Measurements from ENCODE around the gene ZBTB25. TPM values are rescaled to one million over a fixed set of nuclear protein-coding genes. Genes with fewer than 3 reads are reported as not detected.

Gene ZBTB25
- total RNA-seq, 1 experiment from 2014 or later: 10.0 TPM

DNA sequence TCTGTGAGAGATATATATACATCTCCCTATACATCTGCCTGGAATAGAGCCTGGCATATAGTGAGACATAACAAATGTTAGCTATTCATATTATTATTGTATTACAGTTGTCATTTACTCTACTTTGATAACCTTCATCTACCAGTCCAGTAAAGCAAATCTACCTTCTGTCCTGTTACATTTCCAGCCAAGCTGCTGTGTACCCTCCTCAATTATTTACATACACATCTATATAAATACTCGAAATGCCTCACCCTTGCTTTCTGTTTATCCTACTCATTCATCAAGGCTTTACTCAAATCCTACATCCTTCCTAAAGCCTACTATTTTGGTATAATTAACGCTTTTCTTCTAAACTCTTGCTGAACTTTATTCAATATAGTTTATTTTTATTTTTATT lies 9.6 kb upstream of the ZBTB25 start:
- TF ChIP-seq, protein P1, sequence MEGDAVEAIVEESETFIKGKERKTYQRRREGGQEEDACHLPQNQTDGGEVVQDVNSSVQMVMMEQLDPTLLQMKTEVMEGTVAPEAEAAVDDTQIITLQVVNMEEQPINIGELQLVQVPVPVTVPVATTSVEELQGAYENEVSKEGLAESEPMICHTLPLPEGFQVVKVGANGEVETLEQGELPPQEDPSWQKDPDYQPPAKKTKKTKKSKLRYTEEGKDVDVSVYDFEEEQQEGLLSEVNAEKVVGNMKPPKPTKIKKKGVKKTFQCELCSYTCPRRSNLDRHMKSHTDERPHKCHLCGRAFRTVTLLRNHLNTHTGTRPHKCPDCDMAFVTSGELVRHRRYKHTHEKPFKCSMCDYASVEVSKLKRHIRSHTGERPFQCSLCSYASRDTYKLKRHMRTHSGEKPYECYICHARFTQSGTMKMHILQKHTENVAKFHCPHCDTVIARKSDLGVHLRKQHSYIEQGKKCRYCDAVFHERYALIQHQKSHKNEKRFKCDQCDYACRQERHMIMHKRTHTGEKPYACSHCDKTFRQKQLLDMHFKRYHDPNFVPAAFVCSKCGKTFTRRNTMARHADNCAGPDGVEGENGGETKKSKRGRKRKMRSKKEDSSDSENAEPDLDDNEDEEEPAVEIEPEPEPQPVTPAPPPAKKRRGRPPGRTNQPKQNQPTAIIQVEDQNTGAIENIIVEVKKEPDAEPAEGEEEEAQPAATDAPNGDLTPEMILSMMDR (IDR thresholded peaks at IDR 0.05; ENCODE audit: insufficient read depth in 1 of 2, low read depth in 1 of 2, low read length in 1 of 2, severe bottlenecking in 1 of 2, unreplicated experiment in 1 of 2): no peak
- intact Hi-C loops (cut with micrococcal nuclease; ENCODE audit: unreplicated experiment): no loop called here
- no peaks in the 10 kb centered on the region for H3K9me3 Mint-ChIP-seq (ENCODE audit: unreplicated experiment)
- H3K4me1 Mint-ChIP-seq (ENCODE audit: low read depth, unreplicated experiment): peaks cover 20% of the 10 kb centered on the region
- H3K27me3 Mint-ChIP-seq (ENCODE audit: insufficient read depth, unreplicated experiment): no peaks in the 10 kb centered on the region
- ChIA-PET POLR2A (no interaction called here), CTCF (no interaction called here)
- H3K27ac Mint-ChIP-seq (ENCODE audit: unreplicated experiment): no peak overlapping the region
- H3K4me3 Mint-ChIP-seq (ENCODE audit: unreplicated experiment): no peak overlapping the region
- Histone ChIP-seq H3K4me1 (peaks cover 13% of the 10 kb centered on the region), H3K4me3 (ENCODE audit: low read depth, low read length) (no peak overlapping the region), H3K9me3 (no peaks in the 10 kb centered on the region), H3K27me3 (replicated peaks; ENCODE audit: control insufficient read depth, insufficient read depth, low read length) (no peaks in the 10 kb centered on the region), H3K36me3 (ENCODE audit: control insufficient read depth, insufficient read depth, low read length) (no peaks in the 10 kb centered on the region)
- DNase-seq: no peak
- peaks cover 6% of the 10 kb centered on the region for H3K36me3 Mint-ChIP-seq (ENCODE audit: insufficient read depth, unreplicated experiment)
- BruUV-seq (replicated peaks): no TSS peak

DNA sequence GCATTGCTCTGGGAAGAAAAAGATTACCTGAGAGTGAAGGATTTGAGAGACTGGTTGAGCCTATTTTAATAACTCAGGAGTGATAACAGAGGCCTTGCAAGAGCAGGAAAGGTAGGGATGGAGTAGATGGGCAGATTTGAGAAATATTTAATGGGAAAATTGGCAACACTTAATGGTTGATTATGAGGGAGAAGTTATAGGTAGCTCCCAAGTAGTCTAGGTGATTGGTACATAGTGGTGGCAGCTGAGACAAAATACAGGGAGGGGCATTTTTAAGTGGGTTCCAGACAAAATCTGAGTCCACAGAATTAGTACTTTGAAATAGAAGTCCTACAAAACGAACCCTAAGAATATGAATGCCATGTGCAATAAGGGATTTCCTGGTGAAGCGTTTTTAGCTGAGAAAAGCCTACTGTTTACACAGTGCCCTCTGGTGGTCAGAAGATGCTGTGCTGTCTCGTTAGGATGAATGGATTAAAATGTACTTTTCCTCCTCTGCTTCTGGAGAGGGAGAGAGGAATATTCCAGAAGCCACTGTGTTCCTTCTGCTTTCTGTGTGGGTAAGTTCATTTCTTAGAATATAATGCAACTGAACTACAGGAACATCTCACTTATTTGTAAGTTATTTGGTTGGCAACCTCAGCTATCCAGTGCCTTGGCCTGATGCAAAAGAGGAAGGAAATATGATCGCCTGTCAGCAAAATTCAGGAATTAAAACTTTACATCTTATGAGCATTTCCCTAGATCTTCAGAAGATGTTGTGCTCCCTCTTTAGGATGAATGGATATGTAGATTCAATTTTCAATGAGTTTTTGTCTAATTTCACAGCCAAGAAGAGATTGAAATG lies 7.4 kb upstream of the ZBTB25 start:
- peaks cover 28% of the 10 kb centered on the region for H3K4me1 Mint-ChIP-seq (ENCODE audit: low read depth, unreplicated experiment)
- Histone ChIP-seq H3K4me1 (peaks cover 20% of the 10 kb centered on the region), H3K27me3 (replicated peaks; ENCODE audit: control insufficient read depth, insufficient read depth, low read length) (no peaks in the 10 kb centered on the region), H3K4me3 (ENCODE audit: low read depth, low read length) (no peak overlapping the region), H3K9me3 (no peaks in the 10 kb centered on the region), H3K36me3 (ENCODE audit: control insufficient read depth, insufficient read depth, low read length) (no peaks in the 10 kb centered on the region)
- peak; percentile 53 to 71 for DNase-seq
- no TSS peak for BruUV-seq (replicated peaks)
- intact Hi-C loops (cut with micrococcal nuclease; ENCODE audit: unreplicated experiment): loop anchor here (1.0 to 2.0 kb wide), 3 partner anchors 30 to 167 kb away; partner anchors contain the start of gene HSPA2
- H3K4me3 Mint-ChIP-seq (ENCODE audit: unreplicated experiment): peak overlapping the region; percentile 0
- ChIA-PET POLR2A (no interaction called here), CTCF (interaction anchor here (0.5 to 1.2 kb wide), 8 partner anchors 25 to 167 kb away, joined by 3 to 6 read pairs (median 4); no protein-coding TSS in a partner anchor)
- TF ChIP-seq, protein P1 (IDR thresholded peaks at IDR 0.05; ENCODE audit: insufficient read depth in 1 of 2, low read depth in 1 of 2, low read length in 1 of 2, severe bottlenecking in 1 of 2, unreplicated experiment in 1 of 2): peak; percentile 83 to 86
- H3K27me3 Mint-ChIP-seq (ENCODE audit: insufficient read depth, unreplicated experiment): no peaks in the 10 kb centered on the region
- peaks cover 6% of the 10 kb centered on the region for H3K36me3 Mint-ChIP-seq (ENCODE audit: insufficient read depth, unreplicated experiment)
- H3K9me3 Mint-ChIP-seq (ENCODE audit: unreplicated experiment): no peaks in the 10 kb centered on the region
- H3K27ac Mint-ChIP-seq (ENCODE audit: unreplicated experiment): peak overlapping the region; percentile 6

DNA sequence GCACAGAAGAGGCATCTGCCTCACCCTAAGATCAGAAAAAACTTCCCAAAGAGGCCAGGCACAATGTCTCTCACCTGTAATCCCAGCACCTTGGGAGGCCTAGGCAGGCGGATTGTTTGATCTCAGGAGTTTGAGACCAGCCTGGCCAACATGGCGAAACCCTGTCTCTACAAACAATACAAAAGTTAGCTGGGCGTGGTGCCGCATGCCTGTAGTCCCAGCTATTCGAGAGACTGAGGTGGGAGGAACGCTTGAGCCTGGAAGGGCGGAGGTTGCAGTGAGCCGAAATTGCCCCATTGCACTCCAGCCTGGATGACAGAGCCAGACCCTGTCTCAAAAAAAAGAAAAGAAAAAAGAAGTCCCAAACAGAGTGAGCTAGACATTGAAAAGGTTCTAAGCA lies 5.4 kb upstream of the ZBTB25 start:
- H3K9me3 Mint-ChIP-seq (ENCODE audit: unreplicated experiment): no peaks in the 10 kb centered on the region
- ChIA-PET CTCF (no interaction called here), POLR2A (interaction anchor here (1.0 kb wide), 1 partner anchor 13 kb away, joined by 3 read pairs; no protein-coding TSS in a partner anchor)
- Histone ChIP-seq H3K27me3 (replicated peaks; ENCODE audit: control insufficient read depth, insufficient read depth, low read length) (no peaks in the 10 kb centered on the region), H3K4me1 (peaks cover 20% of the 10 kb centered on the region), H3K9me3 (no peaks in the 10 kb centered on the region), H3K36me3 (ENCODE audit: control insufficient read depth, insufficient read depth, low read length) (no peaks in the 10 kb centered on the region), H3K4me3 (ENCODE audit: low read depth, low read length) (no peak overlapping the region)
- H3K4me3 Mint-ChIP-seq (ENCODE audit: unreplicated experiment): no peak overlapping the region
- no peaks in the 10 kb centered on the region for H3K27me3 Mint-ChIP-seq (ENCODE audit: insufficient read depth, unreplicated experiment)
- peak; percentile 44 to 53 for DNase-seq
- BruUV-seq (replicated peaks): no TSS peak
- peaks cover 28% of the 10 kb centered on the region for H3K4me1 Mint-ChIP-seq (ENCODE audit: low read depth, unreplicated experiment)
- H3K36me3 Mint-ChIP-seq (ENCODE audit: insufficient read depth, unreplicated experiment): peaks cover 25% of the 10 kb centered on the region
- intact Hi-C loops (cut with micrococcal nuclease; ENCODE audit: unreplicated experiment): loop anchor here (10.0 kb wide), 2 partner anchors 246 to 386 kb away; no protein-coding TSS in a partner anchor
- H3K27ac Mint-ChIP-seq (ENCODE audit: unreplicated experiment): peak overlapping the region; percentile 74
- TF ChIP-seq, protein P1 (IDR thresholded peaks at IDR 0.05; ENCODE audit: insufficient read depth in 1 of 2, low read depth in 1 of 2, low read length in 1 of 2, severe bottlenecking in 1 of 2, unreplicated experiment in 1 of 2): no peak

Measured in Caco-2 (cell line).